H1 (cell line): ENCODE data around the gene WNT3A. TPM values are rescaled to one million over a fixed set of nuclear protein-coding genes. Genes with fewer than 3 reads are reported as not detected.

ENCODE experiments used
- CTCF ChIA-PET: fragments of 300-600 bp; sonication (Branson Sonifier 250); formaldehyde crosslinking; loops from one replicate; lab custom pipeline; 2021; ENCODE audit not compliant: partially characterized antibody; lab: Charles Lee
- POLR2A ChIA-PET: fragments of 300-600 bp; sonication (Branson Sonifier 250); formaldehyde crosslinking; loops from one replicate; lab custom pipeline; 2021; ENCODE audit warnings: inconsistent platforms; ENCODE audit not compliant: partially characterized antibody; lab: Charles Lee
- DNase-seq, 2 experiments: peaks; one replicate each; pipeline versions ENCODE4 v3.0.0 to v3.0.0-alpha.2; 2010 to 2022; ENCODE audit warnings: low spot score in 2 of 2, low read depth in 1 of 2, mixed read lengths in 1 of 2
- FAIRE-seq: peaks from 2 replicates; lab custom pipeline; 2011; peaks lifted over from hg19 to GRCh38; lab: Jason Lieb, UNC
- H2AFZ ChIP-seq: 2 replicates; pipeline ENCODE4 v1.8.1; 2012; ENCODE audit warnings: low read length, inconsistent platforms
- H2AK5ac ChIP-seq: 2 replicates; pipeline ENCODE4 v1.6.1; 2013; ENCODE audit warnings: low read depth, low read length
- H2BK120ac ChIP-seq: replicated peaks from 2 replicates; pipeline ENCODE3; 2013; ENCODE audit warnings: low read depth, low read length, inconsistent platforms
- H2BK12ac ChIP-seq: 2 replicates; pipeline ENCODE4 v1.6.1; 2013; ENCODE audit warnings: low read depth, low read length
- H2BK15ac ChIP-seq: 2 replicates; pipeline ENCODE4 v1.6.1; 2013; ENCODE audit warnings: low read length
- H2BK20ac ChIP-seq: 2 replicates; pipeline ENCODE4 v1.6.1; 2013; ENCODE audit warnings: low read length
- H2BK5ac ChIP-seq: 2 replicates; pipeline ENCODE4 v1.6.1; 2013; ENCODE audit warnings: low read depth, low read length
- H3K14ac ChIP-seq: 2 replicates; pipeline ENCODE4 v1.6.1; 2013; ENCODE audit warnings: inconsistent platforms; ENCODE audit not compliant: insufficient read length
- H3K18ac ChIP-seq: 2 replicates; pipeline ENCODE4 v1.6.1; 2013; ENCODE audit warnings: low read length; ENCODE audit errors: extremely low read depth
- H3K23ac ChIP-seq: 2 replicates; pipeline ENCODE4 v1.6.1; 2013; ENCODE audit warnings: inconsistent platforms; ENCODE audit not compliant: insufficient read length
- H3K23me2 ChIP-seq: 2 replicates; pipeline ENCODE4 v1.6.1; 2013; ENCODE audit warnings: low read depth, low read length
- H3K27ac ChIP-seq: 2 replicates; pipeline ENCODE4 v1.6.1; 2011; ENCODE audit warnings: low read depth, low read length, inconsistent platforms
- H3K27me3 ChIP-seq, 4 experiments: replicated peaks in 1 of 4; 1 replicate in 1 of 4; 2 replicates in 3 of 4; pipeline versions ENCODE4 v1.6.1 to v1.8.1; 2011 to 2013; ENCODE audit warnings: low read length in 3 of 4, mild to moderate bottlenecking in 3 of 4, inconsistent platforms in 2 of 4, mixed read lengths in 2 of 4, moderate library complexity in 1 of 4; ENCODE audit not compliant: control insufficient read depth in 3 of 4, insufficient read depth in 3 of 4; ENCODE audit errors: extremely low read depth in 1 of 4
- H3K36me3 ChIP-seq, 4 experiments: 2 replicates each; pipeline versions ENCODE4 v1.6.1 to v1.8.1; 2011 to 2013; ENCODE audit warnings: mild to moderate bottlenecking in 4 of 4, low read length in 3 of 4, moderate library complexity in 2 of 4, control low read depth in 1 of 4, inconsistent platforms in 1 of 4; ENCODE audit not compliant: insufficient read depth in 4 of 4, control insufficient read depth in 2 of 4
- H3K4ac ChIP-seq: replicated peaks from 2 replicates; pipeline ENCODE3; 2013; ENCODE audit warnings: low read length, low read depth, mixed read lengths, inconsistent platforms; ENCODE audit not compliant: insufficient read length
- H3K4me1 ChIP-seq, 4 experiments: replicated peaks in 1 of 4; 1 replicate in 1 of 4; 2 replicates in 3 of 4; pipeline versions ENCODE4 v1.6.1 to v1.8.1; 2011 to 2013; ENCODE audit warnings: low read length in 3 of 4, inconsistent platforms in 2 of 4, mixed read lengths in 1 of 4; ENCODE audit not compliant: insufficient read depth in 4 of 4, control insufficient read depth in 3 of 4
- H3K4me2 ChIP-seq, 2 experiments: 2 replicates each; pipeline versions ENCODE4 v1.6.1 to v1.8.1; 2011 to 2013; ENCODE audit warnings: low read depth in 2 of 2, low read length in 2 of 2, control low read depth in 1 of 2, inconsistent platforms in 1 of 2, mild to moderate bottlenecking in 1 of 2; ENCODE audit not compliant: insufficient read depth in 1 of 2
- H3K4me3 ChIP-seq, 4 experiments: fragments of 200-600, 300-600 bp in 1 of 4; sonication (generic), shearing (Covaris generic), sonication (Bioruptor Twin) in 1 of 4; 2 replicates each; pipeline versions ENCODE4 v1.5.1 to v1.8.1; 2011 to 2016; ENCODE audit warnings: low read length in 4 of 4, low read depth in 3 of 4, control low read depth in 2 of 4, inconsistent platforms in 2 of 4, mild to moderate bottlenecking in 2 of 4, mixed read lengths in 1 of 4, moderate library complexity in 1 of 4; ENCODE audit not compliant: insufficient read depth in 2 of 4; ENCODE audit errors: extremely low read depth in 1 of 4
- H3K56ac ChIP-seq: replicated peaks from 2 replicates; pipeline ENCODE3; 2013; ENCODE audit warnings: low read depth, mild to moderate bottlenecking, mixed read lengths, low read length, inconsistent platforms; ENCODE audit not compliant: insufficient read length
- H3K79me1 ChIP-seq: 2 replicates; pipeline ENCODE4 v1.6.1; 2013; ENCODE audit warnings: low read depth, low read length, control low read depth
- H3K79me2 ChIP-seq, 2 experiments: 2 replicates each; pipeline versions ENCODE4 v1.6.1 to v1.8.1; 2012 to 2013; ENCODE audit warnings: low read length in 2 of 2, mild to moderate bottlenecking in 2 of 2, inconsistent platforms in 1 of 2; ENCODE audit not compliant: insufficient read depth in 2 of 2, control insufficient read depth in 1 of 2
- H3K9ac ChIP-seq, 4 experiments: replicated peaks in 1 of 4; 1 replicate in 1 of 4; 2 replicates in 3 of 4; pipeline versions ENCODE4 v1.6.1 to v1.8.1; 2011 to 2013; ENCODE audit warnings: low read depth in 3 of 4, low read length in 3 of 4, control low read depth in 2 of 4, mild to moderate bottlenecking in 2 of 4, moderate library complexity in 2 of 4, inconsistent platforms in 1 of 4; ENCODE audit errors: extremely low read depth in 1 of 4
- H3K9me3 ChIP-seq, 2 experiments: 2 replicates each; pipeline versions ENCODE4 v1.6.1 to v1.8.1; 2012 to 2013; ENCODE audit warnings: mild to moderate bottlenecking in 2 of 2, moderate library complexity in 2 of 2, control low read depth in 1 of 2, inconsistent platforms in 1 of 2, low read depth in 1 of 2, low read length in 1 of 2, mixed read lengths in 1 of 2; ENCODE audit not compliant: insufficient read depth in 2 of 2
- H4K20me1 ChIP-seq, 2 experiments: replicated peaks in 1 of 2; 2 replicates each; pipeline versions ENCODE3 to v1.8.1; 2011 to 2013; ENCODE audit warnings: inconsistent platforms in 2 of 2, low read length in 2 of 2, mild to moderate bottlenecking in 1 of 2; ENCODE audit not compliant: insufficient read depth in 2 of 2, control insufficient read depth in 1 of 2
- H4K5ac ChIP-seq: 2 replicates; pipeline ENCODE4 v1.6.1; 2013; ENCODE audit warnings: low read length, low read depth, mixed read lengths, inconsistent platforms; ENCODE audit not compliant: insufficient read length
- H4K8ac ChIP-seq: 2 replicates; pipeline ENCODE4 v1.8.0; 2013; ENCODE audit warnings: mild to moderate bottlenecking, moderate library complexity, low read length, inconsistent platforms; ENCODE audit not compliant: insufficient read depth; ENCODE audit errors: extremely low read depth
- H4K91ac ChIP-seq: replicated peaks from 2 replicates; pipeline ENCODE3; 2013; ENCODE audit warnings: low read length, mixed read lengths, inconsistent platforms; ENCODE audit not compliant: insufficient read length
- BACH1 ChIP-seq: IDR thresholded peaks from 2 replicates; pipeline ENCODE4 v1.6.1; 2012; ENCODE audit warnings: low read length, improper control_type of control experiment
- CTBP2 ChIP-seq: IDR thresholded peaks from 2 replicates; pipeline ENCODE4 v1.7.0; 2011; ENCODE audit warnings: borderline replicate concordance, mild to moderate bottlenecking, moderate library complexity, mixed read lengths, low read length; ENCODE audit not compliant: insufficient read depth, insufficient read length
- MAFK ChIP-seq: IDR thresholded peaks from 2 replicates; pipeline ENCODE4 v1.6.1; 2012; ENCODE audit warnings: low read depth, mild to moderate bottlenecking, improper control_type of control experiment, low read length
- SAP30 ChIP-seq: fragments of 300-600 bp; sonication (generic); IDR thresholded peaks from 2 replicates; pipeline ENCODE4 v1.7.1; 2012; ENCODE audit warnings: low read length, moderate library complexity, mild to moderate bottlenecking, inconsistent platforms; ENCODE audit not compliant: insufficient read depth, insufficient replicate concordance
- SIN3A ChIP-seq, 2 experiments: IDR thresholded peaks in 1 of 2; conservative IDR thresholded peaks in 1 of 2; 2 replicates each; pipeline ENCODE4 v1.6.1; 2011 to 2012; ENCODE audit warnings: low read length in 2 of 2, improper control_type of control experiment in 1 of 2, low read depth in 1 of 2, mild to moderate bottlenecking in 1 of 2
- SIRT6 ChIP-seq: IDR thresholded peaks from one replicate; pipeline ENCODE4 v1.7.1; 2012; ENCODE audit warnings: low read length, inconsistent platforms
- SP4 ChIP-seq: IDR thresholded peaks from 2 replicates; pipeline ENCODE4 v1.6.1; 2012; ENCODE audit warnings: low read length, inconsistent platforms
- TAF1 ChIP-seq: IDR thresholded peaks from 2 replicates; pipeline ENCODE4 v1.6.1; 2011; ENCODE audit warnings: mild to moderate bottlenecking, low read depth, low read length
- USF2 ChIP-seq: IDR thresholded peaks from 2 replicates; pipeline ENCODE4 v1.6.1; 2011; ENCODE audit warnings: low read length, improper control_type of control experiment
- WGBS, 2 experiments: shearing (Covaris generic) in 1 of 2; methylation state at CpG; one replicate each; pipeline versions ENCODE4 v1.1.6 to v1.1.7; 2013 to 2015; ENCODE audit warnings: low lambda C conversion rate in 2 of 2, mixed read lengths in 2 of 2, inconsistent platforms in 1 of 2, low coverage in 1 of 2, missing lambda C conversion rate in 1 of 2; ENCODE audit not compliant: insufficient replicate concordance in 2 of 2, insufficient coverage in 1 of 2, insufficient read length in 1 of 2; ENCODE audit errors: extremely low coverage in 1 of 2, missing lambda C conversion rate in 1 of 2; 5-methylcytosine and 5-hydroxymethylcytosine counted together
- polyA plus RNA-seq, 7 experiments: library from polyadenylated mRNA; depleted of rRNA in 3 of 7; stranded (reverse) in 5 of 7; unstranded in 2 of 7; fragments of >200 nt in 5 of 7; fragments of 200-250 nt in 2 of 7; gene quantifications; 1 replicate in 5 of 7; 2 replicates in 1 of 7; 4 replicates in 1 of 7; pipeline versions ENCODE4 v1.2.1 to v1.2.3, GENCODE V29; 2011 to 2013; ENCODE audit warnings: missing spikeins in 2 of 7, mixed read lengths in 2 of 7
- total RNA-seq: library from RNA; stranded (reverse); fragmentation: NEBNext Ultra II Directional; extraction: Animal tissue kit (Norgen Biotek cat#: 25700); gene quantifications from 2 replicates; pipeline ENCODE4 v1.2.1, GENCODE V29; 2021

WNT3A gene
- total and polyA plus RNA-seq, 2 of the 8 experiments (the other 6 are each of a cell fraction or from before 2014, with no cell fraction given): 0.08 to 0.19 TPM

- Histone ChIP-seq H3K56ac (peak overlapping the region; percentile 21), H2AK5ac (no peak overlapping the region), H3K4me3 (peak overlapping the region; percentile 91 to 99 (median 95)), H3K4me1 (peaks cover 7 to 27% (median 8%) of the 10 kb centered on the region in 4 experiments), H4K5ac (peak overlapping the region; percentile 39), H3K27ac (peak overlapping the region; percentile 95), H2BK15ac (no peak overlapping the region), H3K4me2 (peak overlapping the region; percentile 73 to 92), H3K4ac (peak overlapping the region; percentile 83), H3K79me1 (peaks cover 13% of the 10 kb centered on the region; the same call in 1 of the 2 replicates), H3K23ac (no peak overlapping the region), H3K27me3 (peaks cover 0 to 10% (median 8%) of the 10 kb centered on the region in 4 experiments; a peak in 4 of 7 replicates), H3K79me2 (peaks cover 53 to 55% of the 10 kb centered on the region in 2 experiments), H3K14ac (peak overlapping the region; percentile 31), H2BK5ac (peak overlapping the region; percentile 66), H3K36me3 (no peaks in the 10 kb centered on the region), H2AFZ (no peak overlapping the region), H3K18ac (0 out of 2 replicates have a peak overlapping the region, but pooled peaks have one; percentile 39), H3K23me2 (peaks cover 15% of the 10 kb centered on the region), H4K20me1 (peaks cover 36 to 58% of the 10 kb centered on the region in 2 experiments), H4K8ac (peak overlapping the region; percentile 98), H2BK20ac (no peak overlapping the region), H2BK120ac (no peak overlapping the region), H4K91ac (peak overlapping the region; percentile 80), H2BK12ac (no peak overlapping the region), H3K9ac (peak overlapping the region; percentile 80 to 98 (median 90)), H3K9me3 (no peaks in the 10 kb centered on the region)
- DNase-seq (no peak), FAIRE-seq (no peak)
- POLR2A ChIA-PET: interaction anchor here (0.7 to 4.3 kb wide), 13 partner anchors 8 to 129 kb away, joined by 3 to 27 read pairs (median 5); no protein-coding TSS in a partner anchor
- 4% methylated on average over 60 of the region's 79 CpGs; no CpG with 5 or more reads in 1 of the 2 experiments for WGBS, 2 experiments
- CTCF ChIA-PET: interaction anchor here (1.2 to 3.2 kb wide), 5 partner anchors 9 to 83 kb away, joined by 3 to 21 read pairs (median 7); no protein-coding TSS in a partner anchor
- no peak for TF ChIP-seq USF2
- TF ChIP-seq SIN3A (conservative IDR thresholded peaks at IDR 0.05 in 1 of 2, IDR thresholded peaks at IDR 0.05 in 1 of 2; ENCODE audit: low read depth in 1 of 2, low read length in 2 of 2): peak in 1 of 2 experiments; percentile 28; a peak in 2 of 4 replicates
- no peak for TF ChIP-seq SIRT6
- TF ChIP-seq MAFK: no peak
- no peak for TF ChIP-seq CTBP2
- TF ChIP-seq BACH1: no peak; the same call in 1 of the 2 replicates
- TF ChIP-seq SP4: no peak
- TF ChIP-seq SAP30: no peak
- TF ChIP-seq TAF1: no peak
Measured at GRCh38 chr1:228082918-228083870, 76.4 kb downstream of the WNT3A start.
